GM04503 (cell line): ENCODE results near the gene TMEM63A.
"Not testable (repeated sequence)": the region's sequence is repeated elsewhere in the genome, so short reads cannot be mapped to it uniquely, and the experiment has no call there.

Experiments used
- DNase-seq: peaks from one replicate; pipeline ENCODE4 v3.0.0-alpha.2; 2012; ENCODE audit warnings: low read depth

TMEM63A gene

DNA sequence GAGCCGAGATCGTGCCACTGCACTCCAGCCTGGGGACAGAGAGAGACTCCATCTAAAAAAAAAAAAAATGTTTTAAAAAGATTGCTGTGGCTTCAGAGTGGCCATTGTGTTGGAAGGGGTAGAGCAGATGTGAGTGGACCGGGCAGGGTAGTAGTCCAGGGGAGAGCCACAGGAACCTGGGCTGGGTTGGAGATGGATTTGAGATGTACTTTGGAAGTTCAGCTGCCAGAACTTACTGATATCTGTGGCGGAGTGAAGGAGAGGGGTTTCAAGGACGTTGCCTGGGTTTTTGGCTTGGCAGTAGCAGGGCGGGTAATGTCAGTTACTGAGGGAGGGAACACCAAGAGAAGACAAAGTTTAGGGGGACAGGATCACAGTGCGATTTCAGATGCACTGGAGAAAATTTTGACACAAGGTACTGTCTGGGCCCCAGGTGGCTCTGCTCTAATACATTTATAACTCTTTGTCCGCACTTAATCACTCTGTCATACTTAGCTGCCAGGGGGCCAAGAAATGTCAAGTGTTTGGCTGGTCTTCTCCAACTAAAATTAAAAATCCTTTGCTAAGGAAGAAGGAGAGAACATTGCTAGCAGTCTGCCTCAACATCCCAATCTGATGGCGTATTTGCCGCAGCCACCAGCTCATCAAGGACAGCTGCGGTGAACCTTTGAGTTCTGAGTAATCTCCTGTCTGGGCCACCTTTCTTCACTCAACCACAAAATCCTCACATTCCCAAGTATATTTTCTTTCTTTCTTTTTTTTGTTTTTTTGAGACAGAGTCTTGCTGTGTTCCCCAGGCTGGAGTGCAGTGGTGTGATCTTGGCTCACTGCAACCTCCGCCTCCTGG is 62.6 kb downstream of the TMEM63A start:
- no peak for DNase-seq

DNA sequence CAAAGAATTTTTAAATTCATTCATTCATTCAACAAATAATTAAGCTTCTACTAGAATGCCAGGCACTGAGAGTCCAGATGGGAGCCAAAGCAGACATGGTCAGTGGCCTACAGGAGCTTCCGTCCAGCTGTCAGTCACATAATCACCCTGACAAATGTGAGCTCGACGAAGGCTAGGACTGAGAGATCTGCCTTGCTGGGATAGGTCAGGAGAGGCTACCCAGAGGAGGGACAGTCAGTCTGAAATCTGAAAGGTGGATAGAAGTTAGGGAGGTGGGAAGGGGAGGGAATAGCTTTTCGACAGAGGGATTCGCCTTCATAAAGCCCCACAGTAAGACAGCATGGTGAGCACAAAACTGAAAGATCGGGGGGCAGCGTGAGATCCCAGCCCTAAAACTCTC is 64.0 kb downstream of the TMEM63A start:
- no peak for DNase-seq

DNA sequence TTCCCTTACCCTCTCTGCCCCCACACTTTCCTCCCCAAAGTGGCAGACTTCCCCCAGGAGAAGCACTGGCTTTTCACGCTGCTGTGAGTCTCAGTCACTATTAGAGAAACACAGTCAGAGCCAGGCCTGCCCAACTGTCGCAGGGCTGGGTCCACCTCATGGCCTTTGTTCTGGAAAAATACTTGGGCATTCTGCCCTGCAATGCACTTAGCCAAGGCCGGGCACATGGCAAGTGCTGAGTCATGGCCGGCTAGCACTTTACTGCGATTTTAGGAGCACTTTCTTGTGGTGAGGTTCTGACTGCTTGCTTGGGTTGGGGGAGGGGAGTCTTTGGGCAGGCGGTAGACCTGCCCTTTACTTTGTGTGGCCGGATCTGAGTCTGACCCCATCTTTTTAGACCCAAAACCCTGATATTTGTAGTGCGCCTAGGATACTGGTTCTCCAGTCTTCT is 64.5 kb downstream of the TMEM63A start:
- DNase-seq: peak; percentile 88

DNA sequence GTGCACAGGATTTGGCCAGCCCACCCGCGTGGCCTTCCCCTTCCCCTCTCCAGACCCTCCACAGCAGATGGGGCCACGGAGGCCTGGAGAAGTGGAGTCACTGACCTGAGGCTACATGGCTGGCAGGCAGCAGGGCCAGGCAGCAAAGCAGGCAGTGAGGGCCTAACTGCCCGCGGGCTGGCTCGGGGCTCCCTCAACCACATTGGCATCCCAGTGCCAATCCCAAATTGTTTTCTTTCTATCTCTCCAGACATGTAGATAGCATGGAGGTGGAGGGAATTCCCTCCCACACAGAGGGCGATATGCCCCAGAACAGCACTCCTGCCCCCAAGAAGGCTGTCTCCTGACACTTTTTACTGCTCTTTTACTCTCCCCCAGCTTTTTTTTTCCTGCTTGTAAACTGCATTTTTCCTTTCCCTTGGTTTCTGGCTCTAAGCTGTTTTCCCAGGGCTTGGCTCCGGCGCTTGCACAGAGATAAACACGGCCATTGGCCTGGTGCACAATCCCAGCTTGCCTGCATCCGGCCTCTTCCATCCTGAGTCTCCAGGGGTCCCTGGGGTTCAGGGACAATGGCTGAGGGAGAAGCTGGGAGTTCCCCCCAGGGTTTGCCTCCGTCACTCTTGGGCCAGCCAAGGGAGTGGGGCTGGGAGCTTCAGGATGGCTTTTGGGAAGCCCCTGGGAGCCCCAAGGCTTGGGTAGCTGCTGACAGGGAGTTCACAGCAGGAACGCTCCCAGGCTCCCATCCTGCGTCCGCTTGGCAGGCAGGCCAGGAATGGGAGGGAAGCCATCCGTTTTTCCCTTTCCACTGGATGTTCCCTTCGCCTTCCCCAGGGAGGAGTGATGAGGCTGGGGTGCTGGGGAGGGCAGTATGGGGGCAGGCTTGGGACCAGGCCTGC is 65.3 kb downstream of the TMEM63A start:
- DNase-seq: no peak

- no peak for DNase-seq
Measured at GRCh38 chr1:225815526-225816178, 66.5 kb downstream of the TMEM63A start.

- not testable (repeated sequence) for DNase-seq
Measured at GRCh38 chr1:225815090-225815489, 67.1 kb downstream of the TMEM63A start.

- DNase-seq: no peak
Measured at GRCh38 chr1:225814381-225814780, 67.8 kb downstream of the TMEM63A start.

DNA sequence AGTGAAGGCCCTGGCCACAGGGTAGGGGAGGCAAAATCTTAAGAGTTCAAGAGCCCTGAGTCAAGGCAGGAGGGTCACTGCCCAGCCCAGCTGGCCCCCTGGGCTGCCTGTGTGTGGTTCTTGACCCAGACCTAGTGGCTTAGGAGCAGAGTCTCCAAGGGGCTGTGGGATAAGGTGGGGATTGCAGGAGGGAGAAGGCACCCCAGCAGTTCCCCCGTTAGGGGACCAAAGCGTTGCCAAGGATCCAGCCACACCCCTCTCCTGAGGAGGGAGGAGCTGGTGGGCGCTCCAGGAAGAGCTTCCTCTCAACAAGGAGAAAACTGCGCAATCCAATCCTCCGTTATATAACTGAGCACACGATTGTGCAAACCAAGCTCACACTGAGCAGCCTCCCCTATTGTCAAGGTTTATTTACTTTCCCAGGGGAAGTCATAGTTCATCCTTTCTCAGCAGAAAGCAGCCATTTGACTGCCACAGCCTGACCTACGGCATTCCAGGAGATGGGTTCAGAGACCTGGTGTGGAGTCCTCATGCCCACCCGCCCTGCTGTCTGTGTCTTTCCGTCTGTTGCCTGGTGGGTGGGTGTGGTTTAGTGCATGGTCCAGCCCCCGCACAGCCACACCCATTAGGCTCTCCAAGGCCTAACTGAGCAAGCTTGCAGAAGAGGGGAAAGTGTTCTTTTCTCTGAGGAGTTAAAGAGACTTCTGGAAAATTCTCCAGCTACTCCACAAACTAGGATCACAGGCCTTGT is 68.8 kb downstream of the TMEM63A start:
- peak; percentile 65 for DNase-seq

GRCh38 chr1:225812488-225813213 is 69.5 kb downstream of the TMEM63A start:
- DNase-seq: no peak

DNA sequence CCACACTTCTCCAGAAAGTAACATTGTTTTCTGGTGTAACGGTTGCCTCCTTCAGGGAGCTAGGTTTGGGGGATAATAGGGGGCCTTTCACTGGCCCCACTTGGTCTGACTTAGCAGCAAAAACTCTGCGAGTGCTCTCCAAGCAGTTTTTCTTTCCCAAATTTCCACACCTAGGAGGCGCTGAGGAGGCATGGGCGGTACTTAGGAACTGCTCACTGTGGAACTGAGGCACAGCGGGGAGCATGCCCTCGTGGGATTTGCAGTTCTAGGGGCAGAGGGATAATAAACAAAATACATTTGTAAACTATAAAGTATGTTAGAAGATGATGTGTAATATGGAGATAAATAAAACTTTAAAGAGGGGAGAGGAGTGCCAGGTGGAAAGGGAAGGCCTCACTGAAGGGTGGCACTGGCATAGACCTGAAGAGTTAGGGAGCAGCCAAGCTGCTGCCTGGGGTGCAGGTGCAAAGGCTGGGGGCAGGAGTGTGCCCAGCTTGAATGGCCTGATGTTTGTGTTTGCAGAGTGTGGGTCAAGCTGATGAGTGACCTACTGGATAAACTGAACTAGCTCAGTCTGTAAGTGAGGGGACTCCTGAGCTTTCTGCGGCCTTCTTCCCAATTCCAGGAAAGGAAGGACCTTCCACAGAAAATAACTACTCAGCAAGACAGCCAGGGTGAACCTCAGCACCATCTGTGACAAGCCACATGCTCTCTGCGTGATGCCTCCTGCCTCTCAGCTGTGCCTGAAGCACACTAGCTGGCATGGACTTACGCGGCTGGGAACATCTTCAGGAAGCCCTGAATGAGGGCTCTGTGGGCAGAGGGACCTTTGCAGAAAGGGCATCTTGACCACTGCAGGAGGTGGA is 70.3 kb downstream of the TMEM63A start:
- no peak for DNase-seq

GRCh38 chr1:225810579-225811538 is 71.3 kb downstream of the TMEM63A start:
- DNase-seq: not testable (repeated sequence)

GRCh38 chr1:225809842-225810578 is 72.2 kb downstream of the TMEM63A start, which contains the start of gene EPHX1:
EPHX1 (plus strand) TSS chr1:225810124; CDS start chr1:225828730, 18,606 bp downstream.
- peak; percentile 46 for DNase-seq

GRCh38 chr1:225808136-225808535 is 74.0 kb downstream of the TMEM63A start:
- DNase-seq: no peak

DNA sequence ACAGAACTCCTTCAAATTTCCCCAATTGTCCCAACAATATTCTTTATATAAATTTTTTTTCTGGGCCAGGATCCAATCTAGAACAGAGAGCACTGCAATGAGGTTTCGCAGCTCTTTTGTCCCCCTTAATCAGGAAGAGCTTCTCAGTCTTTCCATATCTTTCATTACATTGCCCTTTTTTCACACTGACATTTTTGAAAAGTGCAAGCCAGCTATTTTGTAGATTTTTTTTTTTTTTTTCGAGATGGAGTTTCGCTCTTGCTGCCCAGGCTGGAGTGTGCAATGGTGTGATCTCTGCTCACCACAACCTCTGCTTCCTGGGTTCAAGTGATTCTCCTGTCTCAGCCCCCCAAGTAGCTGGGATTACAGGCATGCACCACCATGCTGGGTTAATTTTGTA is 75.4 kb downstream of the TMEM63A start:
- not testable (repeated sequence) for DNase-seq

DNA sequence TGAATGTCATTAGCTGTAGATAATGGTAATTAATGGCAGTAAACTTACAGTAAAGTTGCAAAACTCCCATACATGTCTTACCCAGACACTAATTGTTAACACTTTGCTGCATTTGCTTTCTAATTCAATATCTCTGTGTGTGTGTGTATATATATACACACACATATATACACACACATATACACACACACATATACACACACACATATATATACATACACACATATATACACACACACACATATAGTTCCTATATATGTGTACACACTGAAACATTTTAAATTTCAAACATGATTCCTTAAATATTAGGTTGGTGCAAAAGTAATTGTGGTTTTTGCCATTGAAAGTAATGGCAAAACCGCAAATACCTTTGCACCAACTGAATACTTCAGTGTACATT is 75.9 kb downstream of the TMEM63A start:
- DNase-seq: no peak

GRCh38 chr1:225801146-225801545 is 81.0 kb downstream of the TMEM63A start:
- not testable (repeated sequence) for DNase-seq

DNA sequence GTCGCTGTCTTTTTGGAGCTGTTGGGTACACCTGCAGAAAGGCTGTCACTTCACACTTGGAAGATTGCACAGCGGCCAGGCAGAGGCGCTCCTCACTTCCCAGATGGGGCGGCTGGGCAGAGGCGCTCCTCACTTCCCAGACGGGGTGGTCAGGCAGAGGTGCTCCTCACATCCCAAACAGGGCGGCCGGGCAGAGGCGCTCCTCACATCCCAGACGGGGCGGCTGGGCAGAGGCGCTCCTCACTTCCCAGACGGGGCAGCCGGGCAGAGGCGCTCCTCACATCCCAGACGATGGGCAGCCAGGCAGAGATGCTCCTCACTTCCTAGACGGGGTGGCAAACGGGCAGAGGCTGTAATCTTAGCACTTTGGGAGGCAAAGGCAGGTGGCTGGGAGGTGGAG is 86.1 kb downstream of the TMEM63A start:
- DNase-seq: not testable (repeated sequence)
